HG02970 (cell line): ENCODE measurements around the gene PTPRR.
"Not testable (repeated sequence)": the region's sequence is repeated elsewhere in the genome, so short reads cannot be mapped to it uniquely, and the experiment has no call there.

Source experiments
- ATAC-seq: cut with Tn5 transposase; IDR thresholded peaks from one replicate; pipeline ENCODE4 v1.9.1; 2021; ENCODE audit warnings: mild to moderate bottlenecking, moderate library complexity, moderate number of reproducible peaks; ENCODE audit not compliant: unreplicated experiment, low FRiP score

The PTPRR gene

GRCh38 chr12:70842942-70843341, 77.6 kb downstream of the PTPRR start:
- ATAC-seq: no peak

DNA sequence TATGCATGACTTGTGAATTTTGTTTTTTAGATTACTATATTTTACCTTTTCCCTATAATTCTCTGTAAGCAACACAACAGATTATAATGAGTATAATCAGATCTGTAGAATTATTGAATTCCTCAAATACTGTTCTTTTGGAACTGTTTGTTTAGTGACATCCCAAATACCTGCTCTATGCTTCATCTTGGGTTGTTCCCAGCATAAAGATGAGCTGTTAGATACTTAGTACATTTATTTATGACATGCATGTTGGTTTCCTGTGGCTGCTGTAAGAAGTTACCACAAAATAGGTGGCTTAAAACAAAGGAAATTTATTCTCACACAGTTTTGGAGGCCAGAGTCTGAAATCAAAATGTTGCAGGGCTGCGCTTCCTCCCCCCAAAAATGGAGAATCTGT, 78.4 kb downstream of the PTPRR start:
- ATAC-seq: no peak

- no peak for ATAC-seq
These were observed 79.7 kb downstream of the PTPRR start for GRCh38 chr12:70840656-70841350.

- no peak for ATAC-seq
These were observed 81.0 kb downstream of the PTPRR start for GRCh38 chr12:70839544-70839943.

DNA sequence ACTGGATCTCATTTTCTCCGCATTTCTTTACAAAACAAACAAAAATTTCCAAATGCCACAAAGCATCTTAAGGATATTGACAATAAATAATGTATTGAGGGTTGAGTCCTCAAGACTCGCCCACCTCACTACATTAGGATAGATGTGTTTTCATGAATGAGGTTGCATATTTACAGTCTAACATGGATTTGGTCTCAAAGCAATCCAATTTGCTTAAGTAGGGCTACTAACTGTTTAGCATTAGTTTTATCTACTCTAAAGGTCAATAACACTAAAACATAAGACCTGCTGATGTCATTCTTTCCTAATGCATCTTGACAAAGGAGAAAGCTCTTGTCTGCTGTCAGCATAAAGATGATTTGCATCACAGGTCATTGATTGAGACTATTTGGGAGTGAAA, 82.4 kb downstream of the PTPRR start:
- no peak for ATAC-seq

- ATAC-seq: no peak
These were observed 83.5 kb downstream of the PTPRR start for GRCh38 chr12:70837026-70837425.

- no peak for ATAC-seq
These were observed 84.6 kb downstream of the PTPRR start for GRCh38 chr12:70835948-70836347.

- ATAC-seq: no peak
These were observed 89.0 kb downstream of the PTPRR start for GRCh38 chr12:70831543-70831942.

DNA sequence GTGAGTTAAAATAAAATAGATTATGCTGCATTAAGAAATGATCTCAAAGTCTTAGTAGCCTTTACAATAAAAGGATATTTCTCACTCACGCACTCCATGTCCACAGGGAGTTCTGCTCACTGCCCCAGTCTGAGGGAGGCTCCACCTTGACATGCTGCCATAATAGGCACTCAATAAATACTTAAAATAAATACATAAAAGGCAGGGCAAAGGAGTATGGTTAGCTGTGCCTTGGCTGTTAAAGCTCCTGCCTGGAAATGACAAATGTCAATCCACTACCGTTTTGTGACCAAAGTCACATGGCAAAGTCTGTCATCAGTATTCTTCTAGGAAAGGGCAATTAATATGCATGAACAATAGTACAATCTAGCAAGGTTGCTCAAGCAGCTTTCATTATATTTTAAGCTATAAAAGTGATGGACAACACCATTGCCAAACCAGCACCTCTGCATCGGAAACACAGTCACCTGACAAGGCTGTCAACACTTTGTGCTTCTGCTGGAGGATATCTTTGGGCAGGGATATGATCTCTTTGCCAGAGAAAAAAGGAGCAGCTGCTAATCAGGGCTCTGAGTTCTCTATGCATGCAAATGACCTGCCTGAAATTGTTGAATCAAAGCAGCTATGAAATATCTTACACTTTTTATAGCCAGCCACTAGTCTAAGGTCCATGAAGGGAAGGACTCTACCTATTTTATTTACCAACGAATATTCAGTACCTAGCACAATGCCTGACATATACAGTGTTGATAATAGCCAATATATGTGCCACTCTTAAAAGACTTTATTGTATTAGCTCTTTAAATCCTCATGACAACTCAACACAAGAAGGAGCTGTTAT, 90.1 kb downstream of the PTPRR start:
- ATAC-seq: no peak

DNA sequence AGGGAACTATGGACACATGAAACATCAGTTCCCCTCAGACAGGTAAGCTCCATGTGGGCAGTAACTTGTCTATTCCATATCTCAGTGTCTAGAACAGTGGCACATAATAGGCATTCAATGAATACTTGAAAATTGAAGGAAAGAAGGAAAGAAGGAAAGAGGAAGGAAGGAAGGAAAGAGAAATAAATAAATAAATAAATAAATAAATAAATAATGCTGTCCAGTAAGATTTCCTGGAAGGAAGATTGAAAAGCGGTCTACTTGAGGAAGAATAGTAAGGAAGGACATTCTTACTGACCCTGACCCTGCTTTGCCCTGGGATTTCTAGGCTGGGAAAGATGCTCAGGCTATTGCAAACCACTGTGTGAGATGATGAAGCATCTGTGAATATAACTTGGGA, 91.5 kb downstream of the PTPRR start:
- ATAC-seq: no peak

DNA sequence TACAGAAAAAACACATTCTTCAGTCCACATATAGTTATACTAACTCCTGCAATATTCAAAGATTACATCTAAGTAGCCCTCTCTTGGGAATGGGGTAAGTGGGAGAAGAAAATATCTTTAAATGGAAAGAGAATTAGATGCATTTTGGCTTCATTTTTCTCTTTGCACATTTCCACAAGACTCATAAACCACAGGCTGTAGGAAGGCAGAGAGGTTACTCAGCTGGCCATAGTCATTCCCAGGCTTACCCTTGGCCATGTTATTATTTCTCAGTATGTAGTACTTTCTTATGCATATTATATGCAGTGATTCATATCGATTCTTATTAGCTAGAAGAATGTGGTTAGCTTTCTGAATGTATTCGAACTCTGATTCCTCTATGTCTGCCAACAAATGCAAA, 92.2 kb downstream of the PTPRR start:
- no peak for ATAC-seq

- ATAC-seq: no peak
These were observed 94.4 kb downstream of the PTPRR start for GRCh38 chr12:70826156-70826555.

DNA sequence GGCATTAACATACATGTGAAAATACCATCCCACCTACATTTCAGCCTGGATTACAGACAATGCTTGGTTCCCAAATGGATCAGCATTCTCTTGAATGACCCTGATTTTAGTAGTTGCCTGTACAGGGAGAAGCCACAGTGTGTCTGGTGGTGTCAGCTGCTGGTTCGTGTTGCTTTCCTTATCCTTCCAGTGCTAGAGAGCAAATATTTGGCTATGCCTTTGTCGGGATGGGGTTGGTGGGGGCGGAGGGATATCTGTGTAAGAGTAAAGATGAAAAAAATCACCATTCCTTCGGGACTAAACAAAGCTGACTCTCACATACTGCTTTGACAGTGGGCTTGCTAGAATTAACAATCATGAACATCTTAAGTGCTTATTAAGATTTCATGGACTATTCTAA, 96.0 kb downstream of the PTPRR start:
- no peak for ATAC-seq

DNA sequence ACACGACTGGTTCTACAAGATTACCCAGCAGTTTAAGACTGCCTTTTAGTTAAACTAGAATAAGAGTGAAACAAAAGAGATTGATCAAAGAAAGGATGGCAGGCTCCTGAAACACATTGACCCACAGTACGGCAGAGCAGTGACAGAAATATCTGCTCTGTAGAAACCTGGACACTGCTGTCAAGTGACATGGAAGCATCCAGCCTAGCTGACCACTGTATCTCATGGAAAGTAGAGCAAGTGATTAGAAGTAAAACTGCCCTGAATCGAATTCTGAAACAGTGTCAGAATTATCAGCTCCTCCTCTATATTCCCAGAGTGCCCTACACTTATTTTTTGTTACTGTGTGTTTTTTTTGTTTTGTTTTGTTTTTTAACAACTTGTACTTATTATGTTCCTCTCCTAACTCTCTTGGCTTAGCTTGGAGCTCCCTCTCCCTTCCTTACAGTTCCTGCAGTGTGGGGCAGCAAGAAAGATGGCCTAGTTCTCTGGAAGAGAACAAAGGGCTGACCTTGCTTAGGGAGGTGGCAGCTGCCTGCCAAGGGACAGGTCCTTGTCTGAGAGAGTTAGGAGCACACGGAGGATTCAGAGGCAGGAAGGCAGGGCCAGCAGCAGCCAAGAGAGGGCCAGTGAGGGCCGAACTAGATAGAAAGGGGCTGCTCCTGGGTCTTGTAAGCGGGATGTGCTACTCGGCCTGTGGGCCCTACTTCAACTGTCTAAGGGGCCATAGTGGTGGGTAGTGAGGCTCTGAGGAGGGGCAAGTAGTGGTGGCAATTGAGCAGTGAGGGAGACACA, 97.2 kb downstream of the PTPRR start:
- ATAC-seq: no peak

GRCh38 chr12:70822412-70822811, 98.1 kb downstream of the PTPRR start:
- ATAC-seq: no peak

GRCh38 chr12:70815971-70816391, 104.6 kb downstream of the PTPRR start:
- no peak for ATAC-seq

GRCh38 chr12:70815056-70815455, 105.5 kb downstream of the PTPRR start:
- ATAC-seq: no peak

- ATAC-seq: no peak
These were observed 107.0 kb downstream of the PTPRR start for GRCh38 chr12:70813559-70813958.

- ATAC-seq: no peak
These were observed 108.4 kb downstream of the PTPRR start for GRCh38 chr12:70812136-70812535.

DNA sequence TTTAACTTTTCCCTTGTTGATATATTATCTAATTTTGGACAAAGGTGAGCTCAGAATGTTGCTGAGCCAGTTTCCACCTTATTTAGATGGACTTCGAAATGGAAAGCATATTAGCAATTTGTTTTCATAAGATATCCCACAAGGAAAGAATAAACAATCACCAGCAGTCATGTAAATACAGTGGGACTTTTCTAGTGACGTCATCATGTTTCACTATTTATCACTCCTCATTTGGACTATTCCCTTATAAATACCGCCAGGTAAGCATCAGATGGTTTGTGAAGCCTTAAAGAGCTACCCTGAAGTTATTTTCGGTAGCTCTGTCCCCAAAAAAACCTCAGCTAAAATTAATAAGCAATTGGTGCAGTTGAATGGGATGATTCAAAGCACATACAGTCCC, 110.7 kb downstream of the PTPRR start:
- no peak for ATAC-seq

DNA sequence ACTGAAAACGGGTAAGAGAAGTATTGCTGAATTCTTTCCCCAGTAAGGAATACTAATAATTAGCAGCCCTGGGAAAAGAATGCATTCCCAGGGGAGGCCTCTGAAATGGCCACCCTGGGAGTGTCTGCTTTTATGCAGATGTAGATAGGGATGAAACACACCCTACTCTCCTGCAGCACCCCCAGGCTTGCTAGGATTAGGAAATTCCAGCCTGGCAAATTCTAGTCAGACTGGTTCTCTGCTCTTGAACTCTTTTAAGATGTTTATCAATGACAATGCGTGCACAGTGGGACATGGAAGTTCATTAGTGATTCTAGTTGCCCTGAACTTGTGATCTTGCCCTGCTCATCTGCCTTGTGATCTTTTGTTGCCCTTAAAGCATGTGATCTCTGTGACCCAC, 112.5 kb downstream of the PTPRR start:
- not testable (repeated sequence) for ATAC-seq
